ENCODE measurements around the gene AGPAT4.
"Not testable (repeated sequence)": the region's sequence is repeated elsewhere in the genome, so short reads cannot be mapped to it uniquely, and the experiment has no call there.

AGPAT4 gene

GRCh38 chr6:161138543-161139303 is 135.1 kb downstream of the AGPAT4 start:
- DNase-seq (ENCODE audit: low read depth), result no peak

GRCh38 chr6:161137839-161138542 is 135.9 kb downstream of the AGPAT4 start:
- no peak for DNase-seq (ENCODE audit: low read depth)

- DNase-seq (ENCODE audit: low read depth), result no peak
These were observed 136.5 kb downstream of the AGPAT4 start for GRCh38 chr6:161137320-161137719.

GRCh38 chr6:161136655-161137054 is 137.2 kb downstream of the AGPAT4 start:
- no peak for DNase-seq (ENCODE audit: low read depth)

GRCh38 chr6:161135695-161136591 is 137.9 kb downstream of the AGPAT4 start:
- DNase-seq (ENCODE audit: low read depth), result no peak

- DNase-seq (ENCODE audit: low read depth), result no peak
These were observed 139.1 kb downstream of the AGPAT4 start for GRCh38 chr6:161134550-161135298.

GRCh38 chr6:161133963-161134362 is 139.9 kb downstream of the AGPAT4 start:
- DNase-seq (ENCODE audit: low read depth), result no peak

GRCh38 chr6:161132384-161132783 is 141.5 kb downstream of the AGPAT4 start:
- no peak for DNase-seq (ENCODE audit: low read depth)

- DNase-seq (ENCODE audit: low read depth), result no peak
These were observed 142.7 kb downstream of the AGPAT4 start for GRCh38 chr6:161130967-161131766.

GRCh38 chr6:161130541-161130940 is 143.3 kb downstream of the AGPAT4 start:
- DNase-seq (ENCODE audit: low read depth), result no peak

- DNase-seq (ENCODE audit: low read depth), result no peak
These were observed 145.1 kb downstream of the AGPAT4 start for GRCh38 chr6:161128680-161129196.

- DNase-seq (ENCODE audit: low read depth), result no peak
These were observed 145.6 kb downstream of the AGPAT4 start for GRCh38 chr6:161128230-161128629.

- DNase-seq (ENCODE audit: low read depth), result no peak
These were observed 146.7 kb downstream of the AGPAT4 start for GRCh38 chr6:161127071-161127740.

GRCh38 chr6:161125591-161125990 is 148.3 kb downstream of the AGPAT4 start:
- DNase-seq (ENCODE audit: low read depth), result no peak

- DNase-seq (ENCODE audit: low read depth), result not testable (repeated sequence)
These were observed 150.5 kb downstream of the AGPAT4 start for GRCh38 chr6:161123319-161123718.

- no peak for DNase-seq (ENCODE audit: low read depth)
These were observed 155.9 kb downstream of the AGPAT4 start for GRCh38 chr6:161117942-161118341.

- no peak for DNase-seq (ENCODE audit: low read depth)
These were observed 156.6 kb downstream of the AGPAT4 start for GRCh38 chr6:161117308-161117707.

- no peak for DNase-seq (ENCODE audit: low read depth)
These were observed 157.3 kb downstream of the AGPAT4 start for GRCh38 chr6:161116554-161116953.

GRCh38 chr6:161115468-161115867 is 158.4 kb downstream of the AGPAT4 start:
- no peak for DNase-seq (ENCODE audit: low read depth)

GRCh38 chr6:161111261-161111660 is 162.6 kb downstream of the AGPAT4 start:
- DNase-seq (ENCODE audit: low read depth), result no peak
